DND-41 (cell line): Measurements from ENCODE around the gene LRP11.

Experiments used
- EZH2 ChIP-seq: IDR thresholded peaks from 3 replicates; pipeline ENCODE4 v1.6.1; 2012; ENCODE audit warnings: borderline replicate concordance, low read depth, mild to moderate bottlenecking, moderate library complexity, low read length, inconsistent platforms; ENCODE audit not compliant: severe bottlenecking
- TF ChIP-seq, protein P1 (sequence below): IDR thresholded peaks from 2 replicates; pipeline ENCODE4 v1.5.1; 2012; ENCODE audit warnings: borderline replicate concordance, low read length, moderate library complexity, mild to moderate bottlenecking; ENCODE audit not compliant: poor library complexity, severe bottlenecking; ENCODE audit errors: extremely low read depth

DNA sequence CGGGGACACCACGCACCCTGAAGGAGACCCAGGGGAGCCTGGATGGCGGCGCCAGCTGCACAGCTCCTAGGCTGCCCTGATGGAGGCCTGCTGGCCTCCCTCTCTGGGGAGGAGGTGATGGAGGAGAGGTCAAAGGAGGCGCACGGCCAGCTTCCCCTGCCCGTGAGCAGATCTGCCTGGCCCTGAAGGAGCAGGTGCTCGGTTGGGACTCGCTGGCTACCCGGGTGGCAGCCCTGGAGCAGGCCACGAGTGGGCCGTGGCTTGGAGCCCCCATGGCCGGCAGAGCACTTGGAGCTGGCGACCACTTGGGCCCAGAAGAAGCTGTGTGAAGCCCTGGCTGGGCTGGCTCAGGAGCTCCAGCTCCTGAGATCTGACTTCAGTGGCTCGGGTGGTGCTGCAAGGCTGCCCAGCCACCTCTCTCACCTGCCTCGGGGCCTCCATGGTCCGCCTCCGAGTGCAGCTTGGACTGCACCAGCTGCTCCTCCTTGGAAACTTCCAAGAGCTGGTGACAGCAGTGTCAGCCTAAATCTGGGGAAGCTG lies 41.3 kb upstream of the LRP11 start:
- TF ChIP-seq, protein P1, sequence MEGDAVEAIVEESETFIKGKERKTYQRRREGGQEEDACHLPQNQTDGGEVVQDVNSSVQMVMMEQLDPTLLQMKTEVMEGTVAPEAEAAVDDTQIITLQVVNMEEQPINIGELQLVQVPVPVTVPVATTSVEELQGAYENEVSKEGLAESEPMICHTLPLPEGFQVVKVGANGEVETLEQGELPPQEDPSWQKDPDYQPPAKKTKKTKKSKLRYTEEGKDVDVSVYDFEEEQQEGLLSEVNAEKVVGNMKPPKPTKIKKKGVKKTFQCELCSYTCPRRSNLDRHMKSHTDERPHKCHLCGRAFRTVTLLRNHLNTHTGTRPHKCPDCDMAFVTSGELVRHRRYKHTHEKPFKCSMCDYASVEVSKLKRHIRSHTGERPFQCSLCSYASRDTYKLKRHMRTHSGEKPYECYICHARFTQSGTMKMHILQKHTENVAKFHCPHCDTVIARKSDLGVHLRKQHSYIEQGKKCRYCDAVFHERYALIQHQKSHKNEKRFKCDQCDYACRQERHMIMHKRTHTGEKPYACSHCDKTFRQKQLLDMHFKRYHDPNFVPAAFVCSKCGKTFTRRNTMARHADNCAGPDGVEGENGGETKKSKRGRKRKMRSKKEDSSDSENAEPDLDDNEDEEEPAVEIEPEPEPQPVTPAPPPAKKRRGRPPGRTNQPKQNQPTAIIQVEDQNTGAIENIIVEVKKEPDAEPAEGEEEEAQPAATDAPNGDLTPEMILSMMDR: no peak
- TF ChIP-seq EZH2: no peak
